IMR-90 (cell line): ENCODE measurements around the gene PPARGC1A. TPM values are rescaled to one million over a fixed set of nuclear protein-coding genes. Genes with fewer than 3 reads are reported as not detected.

Experiments
- ATAC-seq: fragments of 200-7000 bp; cut with Tn5 transposase; 2 replicates; pipeline ENCODE4 v1.9.1; 2020; ENCODE audit warnings: low read depth, mild to moderate bottlenecking, moderate library complexity
- BruUV-seq: library from RNA; stranded (reverse); fragments of 400-500 nt; replicated peaks from 2 replicates; lab custom pipeline; 2021; lab: Mats Ljungman, UMichigan
- CTCF ChIA-PET: fragments of 300-600 bp; formaldehyde crosslinking; extraction: SDS; loops from one replicate; lab custom pipeline; 2021; ENCODE audit warnings: antibody characterized with exemption; lab: Yijun Ruan, JAX
- POLR2A ChIA-PET: fragments of 300-600 bp; sonication (Branson Sonifier 250); formaldehyde crosslinking; loops from one replicate; lab custom pipeline; 2022; ENCODE audit warnings: antibody characterized with exemption; ENCODE audit not compliant: unreplicated experiment; lab: Charles Lee
- DNase-seq: peaks from one replicate; pipeline ENCODE4 v3.0.0; 2013
- H2AFZ ChIP-seq: replicated peaks from 2 replicates; pipeline ENCODE3; 2013; ENCODE audit warnings: low read length, mild to moderate bottlenecking; ENCODE audit not compliant: poor library complexity
- H2AK5ac ChIP-seq: 2 replicates; pipeline ENCODE4 v1.6.1; 2013; ENCODE audit warnings: low read depth, low read length, inconsistent platforms
- H2AK9ac ChIP-seq: replicated peaks from 2 replicates; pipeline ENCODE3; 2013; ENCODE audit warnings: mild to moderate bottlenecking, low read depth, low read length, moderate library complexity; ENCODE audit not compliant: poor library complexity
- H2BK120ac ChIP-seq: 2 replicates; pipeline ENCODE4 v1.6.1; 2013; ENCODE audit warnings: low read depth, low read length, inconsistent platforms
- H2BK15ac ChIP-seq: 3 replicates; pipeline ENCODE4 v1.6.1; 2013; ENCODE audit warnings: low read depth, low read length, inconsistent platforms
- H2BK20ac ChIP-seq: 2 replicates; pipeline ENCODE4 v1.6.1; 2013; ENCODE audit warnings: low read depth, mild to moderate bottlenecking, inconsistent platforms, low read length, moderate library complexity
- H2BK5ac ChIP-seq: 2 replicates; pipeline ENCODE4 v1.6.1; 2013; ENCODE audit warnings: mild to moderate bottlenecking, low read depth, low read length, inconsistent platforms; ENCODE audit not compliant: poor library complexity, severe bottlenecking
- H3K14ac ChIP-seq: replicated peaks from 2 replicates; pipeline ENCODE4 v1.6.1; 2013; ENCODE audit warnings: low read depth, low read length, inconsistent platforms
- H3K18ac ChIP-seq: 2 replicates; pipeline ENCODE4 v1.6.1; 2013; ENCODE audit warnings: low read depth, low read length, control low read depth
- H3K23ac ChIP-seq: 2 replicates; pipeline ENCODE4 v1.6.1; 2013; ENCODE audit warnings: low read depth, low read length, inconsistent platforms
- H3K27ac ChIP-seq: 2 replicates; pipeline ENCODE4 v1.5.1; 2013; ENCODE audit warnings: mild to moderate bottlenecking, control low read depth, low read length; ENCODE audit not compliant: insufficient read depth
- H3K27me3 ChIP-seq: 2 replicates; pipeline ENCODE4 v1.6.1; 2013; ENCODE audit warnings: low read length; ENCODE audit not compliant: control insufficient read depth, insufficient read depth
- H3K36me3 ChIP-seq: 2 replicates; pipeline ENCODE4 v1.6.1; 2013; ENCODE audit warnings: low read length, mixed read lengths; ENCODE audit not compliant: control insufficient read depth, insufficient read depth
- H3K4ac ChIP-seq: 2 replicates; pipeline ENCODE4 v1.6.1; 2013; ENCODE audit warnings: low read depth, low read length, inconsistent platforms
- H3K4me1 ChIP-seq: 2 replicates; pipeline ENCODE4 v1.6.1; 2013; ENCODE audit warnings: low read length, mixed read lengths; ENCODE audit not compliant: control insufficient read depth, insufficient read depth
- H3K4me2 ChIP-seq: 2 replicates; pipeline ENCODE4 v1.6.1; 2013; ENCODE audit warnings: low read depth, mild to moderate bottlenecking, control low read depth, low read length, moderate library complexity
- H3K4me3 ChIP-seq: 2 replicates; pipeline ENCODE4 v1.5.1; 2013; ENCODE audit warnings: low read depth, mild to moderate bottlenecking, control low read depth, low read length, moderate library complexity; ENCODE audit not compliant: insufficient read depth
- H3K56ac ChIP-seq: 2 replicates; pipeline ENCODE4 v1.6.1; 2013; ENCODE audit warnings: low read length, inconsistent platforms; ENCODE audit not compliant: insufficient read depth; ENCODE audit errors: extremely low read depth
- H3K79me1 ChIP-seq, 2 experiments: 2 replicates each; pipeline ENCODE4 v1.6.1; 2013; ENCODE audit warnings: low read length in 2 of 2, inconsistent platforms in 1 of 2, low read depth in 1 of 2
- H3K9ac ChIP-seq: 2 replicates; pipeline ENCODE4 v1.6.1; 2013; ENCODE audit warnings: low read depth, low read length, control low read depth
- H3K9me1 ChIP-seq: 2 replicates; pipeline ENCODE4 v1.6.1; 2013; ENCODE audit warnings: low read length, inconsistent platforms; ENCODE audit not compliant: insufficient read depth
- H3K9me3 ChIP-seq: 2 replicates; pipeline ENCODE4 v1.6.1; 2013; ENCODE audit warnings: low read length; ENCODE audit not compliant: control insufficient read depth, insufficient read depth
- H4K20me1 ChIP-seq: 2 replicates; pipeline ENCODE4 v1.6.1; 2013; ENCODE audit warnings: low read length, inconsistent platforms; ENCODE audit not compliant: insufficient read depth
- H4K5ac ChIP-seq: 2 replicates; pipeline ENCODE4 v1.6.1; 2013; ENCODE audit warnings: mild to moderate bottlenecking, low read depth, low read length, control low read depth
- H4K8ac ChIP-seq, 2 experiments: 2 replicates each; pipeline ENCODE4 v1.6.1; 2013; ENCODE audit warnings: low read depth in 2 of 2, low read length in 2 of 2, control low read depth in 1 of 2, inconsistent platforms in 1 of 2
- H4K91ac ChIP-seq: 2 replicates; pipeline ENCODE4 v1.6.1; 2013; ENCODE audit warnings: low read depth, low read length, inconsistent platforms; ENCODE audit not compliant: insufficient read depth
- MAFK ChIP-seq: IDR thresholded peaks from 2 replicates; pipeline ENCODE4 v1.6.1; 2012; ENCODE audit warnings: low read depth, low read length, improper control_type of control experiment
- RFX5 ChIP-seq: IDR thresholded peaks from 2 replicates; pipeline ENCODE4 v1.8.0; 2012; ENCODE audit warnings: low read depth, mild to moderate bottlenecking, low read length, moderate library complexity
- WGBS, 2 experiments: methylation state at CpG; one replicate each; pipeline versions ENCODE4 v1.1.5 to v1.1.7; 2013; ENCODE audit warnings: missing lambda C conversion rate in 2 of 2; ENCODE audit not compliant: insufficient read length in 1 of 2; ENCODE audit errors: extremely low coverage in 2 of 2; 5-methylcytosine and 5-hydroxymethylcytosine counted together
- dilution Hi-C: fragments of 300-500 bp; cut with HindIII; formaldehyde crosslinking; loops from one replicate; pipeline ENCODE4 v1.14.3; 2018; ENCODE audit warnings: low sequenced_read_pairs; ENCODE audit not compliant: unreplicated experiment
- in situ Hi-C: fragments of 300-500 bp; cut with MboI; formaldehyde crosslinking; loops from 3 replicates; pipeline ENCODE4 v1.14.3; 2019; ENCODE audit warnings: low sequenced_read_pairs, inconsistent platforms, mixed read lengths
- intact Hi-C: fragments of 100-400 bp; cut with micrococcal nuclease; formaldehyde crosslinking; loops from 2 replicates; pipeline ENCODE4 v1.10.0; 2022
- polyA plus RNA-seq, 3 experiments: library from polyadenylated mRNA; depleted of rRNA; stranded (reverse); fragments of >200 nt; gene quantifications; 2 replicates each; pipeline ENCODE4 v1.2.3, GENCODE V29; 2012; ENCODE audit warnings: low replicate concordance in 1 of 3
- total RNA-seq: library from RNA; depleted of rRNA; stranded (reverse); fragments of >200 nt; gene quantifications from 2 replicates; pipeline ENCODE4 v1.2.3, GENCODE V29; 2012

Gene PPARGC1A
- total and polyA plus RNA-seq, 2 of the 4 experiments (the other 2 are of a cell fraction) = under 0.01 to 0.03 TPM

- Histone ChIP-seq H3K4ac (no peak overlapping the region), H3K9me3 (no peaks in the 10 kb centered on the region), H3K27ac (no peak overlapping the region), H4K20me1 (no peaks in the 10 kb centered on the region), H3K9me1 (no peaks in the 10 kb centered on the region), H3K23ac (no peak overlapping the region), H3K56ac (no peak overlapping the region), H3K79me1 (no peaks in the 10 kb centered on the region), H4K5ac (no peak overlapping the region), H2BK20ac (no peak overlapping the region), H2BK15ac (no peak overlapping the region), H4K8ac (no peak overlapping the region), H3K4me2 (no peak overlapping the region), H2BK5ac (no peak overlapping the region), H3K27me3 (peaks cover 2% of the 10 kb centered on the region; the same call in 1 of the 2 replicates), H2BK120ac (no peak overlapping the region), H3K4me3 (no peak overlapping the region), H3K4me1 (no peaks in the 10 kb centered on the region; the same call in 1 of the 2 replicates), H2AK9ac (no peak overlapping the region), H2AFZ (no peak overlapping the region), H3K36me3 (no peaks in the 10 kb centered on the region), H3K18ac (no peak overlapping the region), H2AK5ac (no peak overlapping the region), H3K14ac (no peak overlapping the region), H4K91ac (no peak overlapping the region), H3K9ac (no peak overlapping the region)
- CTCF ChIA-PET = interaction anchor here (1.2 kb wide), 1 partner anchor 16 kb away, joined by 3 read pairs; no protein-coding TSS in a partner anchor
- 66% methylated on average over 5 of the region's 5 CpGs; no CpG with 5 or more reads in 1 of the 2 experiments for WGBS, 2 experiments
- no peak for ATAC-seq
- no TSS peak for BruUV-seq
- dilution Hi-C loops (no loop called here), intact Hi-C loops (no loop called here), in situ Hi-C loops (no loop called here)
- TF ChIP-seq MAFK (no peak), RFX5 (no peak)
- DNase-seq = no peak
- POLR2A ChIA-PET = no interaction called here
Observed at GRCh38 chr4:23774909-23775308, 114.9 kb downstream of the PPARGC1A start.
